Stomach (tissue), 4 donors: ENCODE measurements around the gene FN3K.

Experiments
- EP300 ChIP-seq: sonication (generic); formaldehyde crosslinking; IDR thresholded peaks from one replicate; pipeline ENCODE4 v1.6.1; 2017; ENCODE audit warnings: antibody characterized with exemption
- POLR2A ChIP-seq, 4 donors: fragments of 450-650 bp; IDR thresholded peaks; one replicate each; pipeline ENCODE4 v1.6.1; 2016; ENCODE audit warnings: antibody characterized with exemption in 4 of 4, control low read depth in 2 of 4, mild to moderate bottlenecking in 1 of 4, moderate library complexity in 1 of 4
- TF ChIP-seq, protein P1 (sequence below), 7 experiments: fragments of 450-650 bp in 4 of 7; fragments of 200-600 bp in 3 of 7; sonication (generic) in 3 of 7; IDR thresholded peaks; one replicate each; pipeline ENCODE4 v1.5.1; 2016 to 2019; ENCODE audit warnings: antibody characterized with exemption in 7 of 7, control low read depth in 2 of 7, mild to moderate bottlenecking in 1 of 7

DNA sequence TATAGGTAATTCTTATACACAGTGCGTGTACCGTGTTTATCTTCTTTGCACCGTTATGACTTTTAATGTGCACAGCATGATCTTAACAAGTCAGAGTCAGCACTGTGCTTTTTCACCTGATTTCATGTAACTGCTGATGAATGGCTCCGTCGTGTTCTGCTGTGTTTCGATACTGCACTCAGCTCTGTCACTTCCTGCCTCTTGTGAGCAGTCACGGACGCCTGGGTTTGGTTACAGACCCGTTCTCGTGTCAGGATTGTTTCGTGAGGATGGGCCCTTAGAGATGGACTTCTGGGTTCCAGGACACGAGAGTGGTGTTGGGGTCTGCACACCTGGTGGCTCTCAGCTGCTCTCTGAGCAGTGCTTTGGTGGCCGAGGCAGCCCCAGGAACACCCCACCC, 41.0 kb downstream of the FN3K start:
- TF ChIP-seq, protein P1, sequence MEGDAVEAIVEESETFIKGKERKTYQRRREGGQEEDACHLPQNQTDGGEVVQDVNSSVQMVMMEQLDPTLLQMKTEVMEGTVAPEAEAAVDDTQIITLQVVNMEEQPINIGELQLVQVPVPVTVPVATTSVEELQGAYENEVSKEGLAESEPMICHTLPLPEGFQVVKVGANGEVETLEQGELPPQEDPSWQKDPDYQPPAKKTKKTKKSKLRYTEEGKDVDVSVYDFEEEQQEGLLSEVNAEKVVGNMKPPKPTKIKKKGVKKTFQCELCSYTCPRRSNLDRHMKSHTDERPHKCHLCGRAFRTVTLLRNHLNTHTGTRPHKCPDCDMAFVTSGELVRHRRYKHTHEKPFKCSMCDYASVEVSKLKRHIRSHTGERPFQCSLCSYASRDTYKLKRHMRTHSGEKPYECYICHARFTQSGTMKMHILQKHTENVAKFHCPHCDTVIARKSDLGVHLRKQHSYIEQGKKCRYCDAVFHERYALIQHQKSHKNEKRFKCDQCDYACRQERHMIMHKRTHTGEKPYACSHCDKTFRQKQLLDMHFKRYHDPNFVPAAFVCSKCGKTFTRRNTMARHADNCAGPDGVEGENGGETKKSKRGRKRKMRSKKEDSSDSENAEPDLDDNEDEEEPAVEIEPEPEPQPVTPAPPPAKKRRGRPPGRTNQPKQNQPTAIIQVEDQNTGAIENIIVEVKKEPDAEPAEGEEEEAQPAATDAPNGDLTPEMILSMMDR (IDR thresholded peaks at IDR 0.05) = no peak
- TF ChIP-seq POLR2A (IDR thresholded peaks at IDR 0.05) = no peak
- no peak for TF ChIP-seq EP300
